Measurements from ENCODE around the gene RALGAPA1.

DNA sequence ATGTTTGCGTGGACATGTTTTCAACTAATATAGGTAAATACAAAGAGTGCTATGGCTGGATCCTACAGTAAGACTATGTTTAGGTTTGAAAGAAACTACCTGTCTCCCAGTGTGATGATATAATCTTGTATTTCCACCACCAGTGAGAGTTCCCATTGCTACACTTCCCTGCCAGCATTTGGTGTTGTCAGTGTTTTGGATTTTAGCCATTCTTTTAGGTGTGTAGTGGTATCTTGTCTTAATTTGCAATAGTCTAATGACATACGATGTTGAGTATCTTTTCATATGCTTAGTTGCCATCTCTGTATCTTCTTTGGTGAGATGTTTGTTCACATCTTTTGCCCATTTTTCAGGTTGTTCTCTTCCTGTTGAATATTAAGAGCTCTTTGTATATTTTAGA is 103.5 kb downstream of the RALGAPA1 start:
- TF ChIP-seq, protein P1, sequence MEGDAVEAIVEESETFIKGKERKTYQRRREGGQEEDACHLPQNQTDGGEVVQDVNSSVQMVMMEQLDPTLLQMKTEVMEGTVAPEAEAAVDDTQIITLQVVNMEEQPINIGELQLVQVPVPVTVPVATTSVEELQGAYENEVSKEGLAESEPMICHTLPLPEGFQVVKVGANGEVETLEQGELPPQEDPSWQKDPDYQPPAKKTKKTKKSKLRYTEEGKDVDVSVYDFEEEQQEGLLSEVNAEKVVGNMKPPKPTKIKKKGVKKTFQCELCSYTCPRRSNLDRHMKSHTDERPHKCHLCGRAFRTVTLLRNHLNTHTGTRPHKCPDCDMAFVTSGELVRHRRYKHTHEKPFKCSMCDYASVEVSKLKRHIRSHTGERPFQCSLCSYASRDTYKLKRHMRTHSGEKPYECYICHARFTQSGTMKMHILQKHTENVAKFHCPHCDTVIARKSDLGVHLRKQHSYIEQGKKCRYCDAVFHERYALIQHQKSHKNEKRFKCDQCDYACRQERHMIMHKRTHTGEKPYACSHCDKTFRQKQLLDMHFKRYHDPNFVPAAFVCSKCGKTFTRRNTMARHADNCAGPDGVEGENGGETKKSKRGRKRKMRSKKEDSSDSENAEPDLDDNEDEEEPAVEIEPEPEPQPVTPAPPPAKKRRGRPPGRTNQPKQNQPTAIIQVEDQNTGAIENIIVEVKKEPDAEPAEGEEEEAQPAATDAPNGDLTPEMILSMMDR (conservative IDR thresholded peaks at IDR 0.05 in 1 of 2, IDR thresholded peaks at IDR 0.05 in 1 of 2; ENCODE audit: low read depth in 1 of 2, low read length in 2 of 2): no peak
- TF ChIP-seq EZH2 (IDR thresholded peaks at IDR 0.05; ENCODE audit: low read length, missing control alignments): no peak

Measured in fibroblast of lung (primary cell).